NCI-H1436 treated with DMSO at 0.1 percent for 48 hours (cell line): Measurements from ENCODE around the gene NEK4.
"Not testable (repeated sequence)": the region's sequence is repeated elsewhere in the genome, so short reads cannot be mapped to it uniquely, and the experiment has no call there.

Source experiments
- DNase-seq: peaks from one replicate; lab custom pipeline; 2025; lab: John Stamatoyannopoulos, UW

NEK4 gene

GRCh38 chr3:52777959-52778805 lies 7.4 kb upstream of the NEK4 start:
- no peak for DNase-seq

- DNase-seq: no peak
Measured at GRCh38 chr3:52777127-52777958, 6.6 kb upstream of the NEK4 start, which contains the start of gene ITIH1. Gene ITIH1 (plus strand): TSS chr3:52777599. CDS start chr3:52777616, 17 bp downstream.

GRCh38 chr3:52776486-52776885 lies 5.7 kb upstream of the NEK4 start:
- DNase-seq: not testable (repeated sequence)

- DNase-seq: no peak
Measured at GRCh38 chr3:52775877-52776276, 5.1 kb upstream of the NEK4 start.

- no peak for DNase-seq
Measured at GRCh38 chr3:52774901-52775864, 4.4 kb upstream of the NEK4 start.

GRCh38 chr3:52774066-52774713 lies 3.5 kb upstream of the NEK4 start:
- DNase-seq: no peak

- no peak for DNase-seq
Measured at GRCh38 chr3:52773361-52774065, 2.8 kb upstream of the NEK4 start.

- DNase-seq: no peak
Measured at GRCh38 chr3:52771702-52772101, 962 bp upstream of the NEK4 start.

- DNase-seq: no peak
Measured at GRCh38 chr3:52771334-52771681, 568 bp upstream of the NEK4 start.

GRCh38 chr3:52769786-52770455 lies 819 bp downstream of the NEK4 start:
- no peak for DNase-seq

GRCh38 chr3:52763466-52763865 lies 7.3 kb downstream of the NEK4 start:
- DNase-seq: no peak

GRCh38 chr3:52756141-52756540 lies 14.6 kb downstream of the NEK4 start:
- DNase-seq: no peak

- DNase-seq: no peak
Measured at GRCh38 chr3:52754373-52754772, 16.4 kb downstream of the NEK4 start.

- no peak for DNase-seq
Measured at GRCh38 chr3:52752045-52752660, 18.6 kb downstream of the NEK4 start.

- DNase-seq: no peak
Measured at GRCh38 chr3:52743721-52744120, 27.0 kb downstream of the NEK4 start.

GRCh38 chr3:52743152-52743551 lies 27.6 kb downstream of the NEK4 start:
- DNase-seq: no peak

- no peak for DNase-seq
Measured at GRCh38 chr3:52742418-52743041, 28.2 kb downstream of the NEK4 start.

GRCh38 chr3:52739730-52740129 lies 31.0 kb downstream of the NEK4 start:
- no peak for DNase-seq

GRCh38 chr3:52733256-52733891 lies 37.4 kb downstream of the NEK4 start:
- no peak for DNase-seq
